ENCODE results near the gene SNX5.

SNX5 gene

DNA sequence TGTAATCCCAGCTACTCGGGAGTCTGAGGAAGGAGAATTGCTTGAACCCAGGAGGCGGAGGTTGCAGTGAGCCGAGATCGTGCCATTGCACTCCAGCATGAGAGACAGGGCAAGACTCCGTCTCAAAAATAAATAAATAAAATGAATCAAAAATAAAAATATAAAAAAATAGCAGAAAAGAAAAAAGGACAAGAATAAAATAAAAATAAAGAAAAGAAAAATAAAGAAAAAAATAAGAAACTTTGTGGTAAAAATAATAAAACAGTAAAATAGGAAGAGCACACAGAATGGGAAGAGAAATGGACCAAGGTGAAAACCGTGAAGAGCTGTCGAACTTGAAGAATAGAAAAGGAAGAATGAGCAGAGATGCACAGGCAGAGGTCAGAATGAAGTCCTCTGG is 63.0 kb downstream of the SNX5 start:
- H2AFZ ChIP-seq (ENCODE audit: low read depth, low read length), result no peak overlapping the region
- peaks cover 5% of the 10 kb centered on the region for H3K4me1 ChIP-seq (ENCODE audit: low read length)
- no peaks in the 10 kb centered on the region for H3K36me3 ChIP-seq (replicated peaks; ENCODE audit: low read depth, low read length)
- no peaks in the 10 kb centered on the region for H3K9me3 ChIP-seq (ENCODE audit: insufficient read depth, low read length)
- no peak overlapping the region for H3K4me2 ChIP-seq (ENCODE audit: low read length)
- H3K4me3 ChIP-seq (ENCODE audit: low read length), result no peak overlapping the region
- H3K9ac ChIP-seq (ENCODE audit: low read length), result no peak overlapping the region
- H3K27me3 ChIP-seq (ENCODE audit: low read depth, low read length), result peaks cover 24% of the 10 kb centered on the region
- no peaks in the 10 kb centered on the region for H3K79me2 ChIP-seq (ENCODE audit: low read length)
- no peak overlapping the region for H3K27ac ChIP-seq (ENCODE audit: low read length)
- H4K20me1 ChIP-seq (ENCODE audit: insufficient read depth, low read length), result no peaks in the 10 kb centered on the region
- TF ChIP-seq EZH2phosphoT487 (IDR thresholded peaks at IDR 0.05; ENCODE audit: low read depth), result no peak
- TF ChIP-seq, protein P1, sequence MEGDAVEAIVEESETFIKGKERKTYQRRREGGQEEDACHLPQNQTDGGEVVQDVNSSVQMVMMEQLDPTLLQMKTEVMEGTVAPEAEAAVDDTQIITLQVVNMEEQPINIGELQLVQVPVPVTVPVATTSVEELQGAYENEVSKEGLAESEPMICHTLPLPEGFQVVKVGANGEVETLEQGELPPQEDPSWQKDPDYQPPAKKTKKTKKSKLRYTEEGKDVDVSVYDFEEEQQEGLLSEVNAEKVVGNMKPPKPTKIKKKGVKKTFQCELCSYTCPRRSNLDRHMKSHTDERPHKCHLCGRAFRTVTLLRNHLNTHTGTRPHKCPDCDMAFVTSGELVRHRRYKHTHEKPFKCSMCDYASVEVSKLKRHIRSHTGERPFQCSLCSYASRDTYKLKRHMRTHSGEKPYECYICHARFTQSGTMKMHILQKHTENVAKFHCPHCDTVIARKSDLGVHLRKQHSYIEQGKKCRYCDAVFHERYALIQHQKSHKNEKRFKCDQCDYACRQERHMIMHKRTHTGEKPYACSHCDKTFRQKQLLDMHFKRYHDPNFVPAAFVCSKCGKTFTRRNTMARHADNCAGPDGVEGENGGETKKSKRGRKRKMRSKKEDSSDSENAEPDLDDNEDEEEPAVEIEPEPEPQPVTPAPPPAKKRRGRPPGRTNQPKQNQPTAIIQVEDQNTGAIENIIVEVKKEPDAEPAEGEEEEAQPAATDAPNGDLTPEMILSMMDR (IDR thresholded peaks at IDR 0.05; ENCODE audit: low read depth, low read length), result no peak

DNA sequence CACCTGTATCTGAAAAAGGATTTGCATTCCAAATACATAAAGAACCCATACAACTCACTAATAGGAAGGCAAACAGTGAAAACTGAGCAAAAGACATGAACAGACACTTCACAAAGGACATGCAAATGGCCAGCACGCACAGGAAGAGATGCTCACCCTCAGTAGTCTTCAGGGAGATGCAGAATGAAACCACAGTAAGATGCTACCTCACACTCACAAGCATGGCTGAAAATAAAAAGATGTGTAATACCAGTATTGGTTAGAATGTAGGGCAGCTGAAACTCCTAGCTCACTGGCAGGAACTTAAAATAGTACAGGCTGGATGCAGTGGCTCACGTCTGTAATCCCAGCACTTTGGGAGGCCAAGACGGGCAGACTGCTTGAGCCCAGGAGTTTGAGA is 64.6 kb downstream of the SNX5 start:
- Histone ChIP-seq H3K4me2 (ENCODE audit: low read length) (no peak overlapping the region), H4K20me1 (ENCODE audit: insufficient read depth, low read length) (no peaks in the 10 kb centered on the region), H3K9me3 (ENCODE audit: insufficient read depth, low read length) (no peaks in the 10 kb centered on the region), H3K9ac (ENCODE audit: low read length) (no peak overlapping the region), H3K27me3 (ENCODE audit: low read depth, low read length) (peaks cover 27% of the 10 kb centered on the region), H2AFZ (ENCODE audit: low read depth, low read length) (no peak overlapping the region), H3K4me3 (ENCODE audit: low read length) (no peak overlapping the region), H3K36me3 (replicated peaks; ENCODE audit: low read depth, low read length) (no peaks in the 10 kb centered on the region), H3K4me1 (ENCODE audit: low read length) (peaks cover 5% of the 10 kb centered on the region), H3K27ac (ENCODE audit: low read length) (no peak overlapping the region), H3K79me2 (ENCODE audit: low read length) (no peaks in the 10 kb centered on the region)
- TF ChIP-seq EZH2phosphoT487 (IDR thresholded peaks at IDR 0.05; ENCODE audit: low read depth), result no peak
- TF ChIP-seq, protein P1 (IDR thresholded peaks at IDR 0.05; ENCODE audit: low read depth, low read length), result no peak

DNA sequence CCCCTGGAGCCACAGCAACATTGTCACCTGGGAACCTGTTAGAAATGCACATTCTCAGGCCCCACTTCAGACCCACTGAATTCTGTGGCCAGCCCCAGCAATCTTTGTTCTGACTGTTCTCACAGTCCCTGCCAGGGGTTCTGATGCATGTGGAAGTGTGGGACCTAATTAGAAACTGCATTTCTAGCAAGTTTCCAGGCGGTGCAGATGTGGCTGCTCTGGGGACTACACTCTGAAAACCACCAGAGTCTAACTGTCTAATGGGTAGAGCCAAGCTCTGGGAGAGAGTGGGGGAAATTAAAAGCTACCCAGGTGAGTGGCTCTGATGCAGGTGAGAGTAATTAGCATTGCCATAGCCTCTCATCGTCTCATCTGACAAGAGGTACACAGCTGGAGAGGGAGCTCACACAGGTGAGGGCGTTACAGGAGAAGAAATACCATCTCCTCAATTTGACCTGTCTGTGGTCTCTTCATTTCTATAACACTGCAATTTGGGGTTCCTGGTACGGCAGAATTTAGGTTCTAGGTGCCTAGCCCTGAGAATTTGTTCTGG is 66.0 kb downstream of the SNX5 start:
- no peak overlapping the region for H3K4me2 ChIP-seq (ENCODE audit: low read length)
- H3K4me3 ChIP-seq (ENCODE audit: low read length), result no peak overlapping the region
- H3K79me2 ChIP-seq (ENCODE audit: low read length), result no peaks in the 10 kb centered on the region
- H3K27me3 ChIP-seq (ENCODE audit: low read depth, low read length), result peaks cover 31% of the 10 kb centered on the region
- no peaks in the 10 kb centered on the region for H3K36me3 ChIP-seq (replicated peaks; ENCODE audit: low read depth, low read length)
- H3K27ac ChIP-seq (ENCODE audit: low read length), result no peak overlapping the region
- no peaks in the 10 kb centered on the region for H3K9me3 ChIP-seq (ENCODE audit: insufficient read depth, low read length)
- no peak for TF ChIP-seq EZH2phosphoT487 (IDR thresholded peaks at IDR 0.05; ENCODE audit: low read depth)
- TF ChIP-seq, protein P1 (IDR thresholded peaks at IDR 0.05; ENCODE audit: low read depth, low read length), result no peak
- H2AFZ ChIP-seq (ENCODE audit: low read depth, low read length), result no peak overlapping the region
- H4K20me1 ChIP-seq (ENCODE audit: insufficient read depth, low read length), result no peaks in the 10 kb centered on the region
- peaks cover 5% of the 10 kb centered on the region for H3K4me1 ChIP-seq (ENCODE audit: low read length)
- no peak overlapping the region for H3K9ac ChIP-seq (ENCODE audit: low read length)

DNA sequence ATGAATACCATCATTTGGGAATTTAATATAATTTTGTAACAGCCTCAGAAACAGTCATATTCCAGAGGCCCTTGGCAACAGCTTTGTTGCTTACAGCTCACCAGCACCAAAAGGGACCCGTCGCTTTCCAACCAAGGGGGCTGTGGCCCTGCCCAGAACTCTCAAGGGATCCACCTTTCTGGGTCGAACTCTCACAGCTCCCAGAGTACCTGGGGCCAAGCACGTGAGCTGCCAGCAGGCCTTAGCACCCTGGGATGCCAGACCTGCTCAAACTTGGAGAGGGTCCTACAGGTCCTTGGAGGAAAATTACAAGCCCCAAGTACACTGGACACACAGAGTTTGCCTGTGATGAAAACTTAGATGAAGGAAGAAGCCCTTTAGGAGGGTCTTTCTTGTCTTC is 66.6 kb downstream of the SNX5 start:
- Histone ChIP-seq H3K9me3 (ENCODE audit: insufficient read depth, low read length) (no peaks in the 10 kb centered on the region), H3K4me2 (ENCODE audit: low read length) (no peak overlapping the region), H3K4me1 (ENCODE audit: low read length) (peaks cover 9% of the 10 kb centered on the region), H3K27ac (ENCODE audit: low read length) (no peak overlapping the region), H3K27me3 (ENCODE audit: low read depth, low read length) (peaks cover 38% of the 10 kb centered on the region), H3K79me2 (ENCODE audit: low read length) (no peaks in the 10 kb centered on the region), H3K4me3 (ENCODE audit: low read length) (no peak overlapping the region), H2AFZ (ENCODE audit: low read depth, low read length) (no peak overlapping the region), H4K20me1 (ENCODE audit: insufficient read depth, low read length) (no peaks in the 10 kb centered on the region), H3K9ac (ENCODE audit: low read length) (no peak overlapping the region), H3K36me3 (replicated peaks; ENCODE audit: low read depth, low read length) (no peaks in the 10 kb centered on the region)
- TF ChIP-seq, protein P1 (IDR thresholded peaks at IDR 0.05; ENCODE audit: low read depth, low read length), result no peak
- no peak for TF ChIP-seq EZH2phosphoT487 (IDR thresholded peaks at IDR 0.05; ENCODE audit: low read depth)
